BLaER1 (cell line): ENCODE measurements around the gene DDN.

Experiments
- H3K27ac ChIP-seq: shearing (Covaris generic); formaldehyde crosslinking; 2 replicates; pipeline ENCODE4 v1.8.1; 2022
- H3K27me3 ChIP-seq: shearing (Covaris generic); formaldehyde crosslinking; 2 replicates; pipeline ENCODE4 v1.8.1; 2022
- H3K36me3 ChIP-seq: shearing (Covaris generic); formaldehyde crosslinking; 2 replicates; pipeline ENCODE4 v1.8.1; 2022
- H3K4me1 ChIP-seq: shearing (Covaris generic); formaldehyde crosslinking; 2 replicates; pipeline ENCODE4 v1.8.1; 2022
- H3K4me2 ChIP-seq: shearing (Covaris generic); formaldehyde crosslinking; 2 replicates; pipeline ENCODE4 v1.8.1; 2022
- H3K4me3 ChIP-seq: shearing (Covaris generic); formaldehyde crosslinking; 2 replicates; pipeline ENCODE4 v1.8.1; 2022
- H3K9ac ChIP-seq: shearing (Covaris generic); formaldehyde crosslinking; 2 replicates; pipeline ENCODE4 v1.8.1; 2022
- H3K9me3 ChIP-seq: shearing (Covaris generic); formaldehyde crosslinking; 2 replicates; pipeline ENCODE4 v1.8.1; 2022
- H4K20me1 ChIP-seq: shearing (Covaris generic); formaldehyde crosslinking; 2 replicates; pipeline ENCODE4 v1.8.1; 2022
- Cebpa-rat ChIP-seq: shearing (Covaris generic); IDR thresholded peaks from 2 replicates; pipeline ENCODE4 v1.8.1; 2022

Gene DDN

GRCh38 chr12:48957141-48958048 is 41.8 kb downstream of the DDN start, which contains the start of gene ARF3:
Gene ARF3, minus strand, starts transcription at chr12:48957487. Its CDS starts 16,392 bp downstream, at chr12:48941095.
- Histone ChIP-seq H4K20me1 (peaks cover 42% of the 10 kb centered on the region), H3K36me3 (peaks cover 26% of the 10 kb centered on the region), H3K9ac (peak within 1 kb of the TSS; percentile 83), H3K4me1 (peaks cover 38% of the 10 kb centered on the region), H3K4me2 (peak within 1 kb of the TSS; percentile 96), H3K9me3 (no peaks in the 10 kb centered on the region), H3K27me3 (no peaks in the 10 kb centered on the region), H3K4me3 (peak within 1 kb of the TSS; percentile 81), H3K27ac (peak within 1 kb of the TSS; percentile 71)
- TF ChIP-seq Cebpa-rat: no peak

GRCh38 chr12:48956279-48957140 is 42.7 kb downstream of the DDN start:
- Histone ChIP-seq H3K4me3 (peak overlapping the region; percentile 81), H3K4me1 (peaks cover 38% of the 10 kb centered on the region), H3K36me3 (peaks cover 35% of the 10 kb centered on the region), H3K9me3 (no peaks in the 10 kb centered on the region), H4K20me1 (peaks cover 51% of the 10 kb centered on the region), H3K27ac (peak overlapping the region; percentile 71), H3K9ac (peak overlapping the region; percentile 83), H3K27me3 (no peaks in the 10 kb centered on the region), H3K4me2 (peak overlapping the region; percentile 96)
- TF ChIP-seq Cebpa-rat: no peak

- Histone ChIP-seq H3K4me3 (no peak overlapping the region), H3K9me3 (no peaks in the 10 kb centered on the region), H3K4me2 (peak overlapping the region; percentile 96), H3K4me1 (peaks cover 38% of the 10 kb centered on the region), H3K9ac (no peak overlapping the region), H3K27ac (no peak overlapping the region), H3K36me3 (peaks cover 50% of the 10 kb centered on the region), H3K27me3 (no peaks in the 10 kb centered on the region), H4K20me1 (peaks cover 66% of the 10 kb centered on the region)
- no peak for TF ChIP-seq Cebpa-rat
These were observed 44.2 kb downstream of the DDN start for GRCh38 chr12:48954841-48955501.

- H3K9me3 ChIP-seq: no peaks in the 10 kb centered on the region
- no peak for TF ChIP-seq Cebpa-rat
- no peak overlapping the region for H3K4me3 ChIP-seq
- H4K20me1 ChIP-seq: peaks cover 76% of the 10 kb centered on the region
- H3K4me2 ChIP-seq: no peak overlapping the region
- H3K27me3 ChIP-seq: no peaks in the 10 kb centered on the region
- H3K4me1 ChIP-seq: peaks cover 38% of the 10 kb centered on the region
- no peak overlapping the region for H3K27ac ChIP-seq
- H3K9ac ChIP-seq: no peak overlapping the region
- H3K36me3 ChIP-seq: peaks cover 56% of the 10 kb centered on the region
These were observed 45.1 kb downstream of the DDN start for GRCh38 chr12:48954061-48954460.

- Histone ChIP-seq H3K36me3 (peaks cover 70% of the 10 kb centered on the region), H3K9me3 (no peaks in the 10 kb centered on the region), H3K4me3 (no peak overlapping the region), H3K4me2 (no peak overlapping the region), H3K27me3 (no peaks in the 10 kb centered on the region), H4K20me1 (peaks cover 89% of the 10 kb centered on the region), H3K9ac (no peak overlapping the region), H3K27ac (no peak overlapping the region), H3K4me1 (peaks cover 28% of the 10 kb centered on the region)
- no peak for TF ChIP-seq Cebpa-rat
These were observed 46.5 kb downstream of the DDN start for GRCh38 chr12:48952691-48953090.

- H3K9ac ChIP-seq: no peak overlapping the region
- H3K4me3 ChIP-seq: no peak overlapping the region
- H3K4me2 ChIP-seq: no peak overlapping the region
- H3K9me3 ChIP-seq: no peaks in the 10 kb centered on the region
- peaks cover 100% of the 10 kb centered on the region for H4K20me1 ChIP-seq
- H3K27ac ChIP-seq: no peak overlapping the region
- no peaks in the 10 kb centered on the region for H3K4me1 ChIP-seq
- peaks cover 86% of the 10 kb centered on the region for H3K36me3 ChIP-seq
- no peaks in the 10 kb centered on the region for H3K27me3 ChIP-seq
- no peak for TF ChIP-seq Cebpa-rat
These were observed 51.4 kb downstream of the DDN start for GRCh38 chr12:48947727-48948126.

GRCh38 chr12:48946943-48947342 is 52.2 kb downstream of the DDN start:
- H3K27ac ChIP-seq: no peak overlapping the region
- H3K9me3 ChIP-seq: no peaks in the 10 kb centered on the region
- no peaks in the 10 kb centered on the region for H3K4me1 ChIP-seq
- H3K9ac ChIP-seq: no peak overlapping the region
- no peak for TF ChIP-seq Cebpa-rat
- H3K27me3 ChIP-seq: no peaks in the 10 kb centered on the region
- peaks cover 86% of the 10 kb centered on the region for H3K36me3 ChIP-seq
- no peak overlapping the region for H3K4me2 ChIP-seq
- H4K20me1 ChIP-seq: peaks cover 100% of the 10 kb centered on the region
- H3K4me3 ChIP-seq: no peak overlapping the region

- Histone ChIP-seq H3K9me3 (no peaks in the 10 kb centered on the region), H3K4me3 (no peak overlapping the region), H3K4me2 (no peak overlapping the region), H3K4me1 (no peaks in the 10 kb centered on the region), H3K27ac (no peak overlapping the region), H3K9ac (no peak overlapping the region), H3K36me3 (peaks cover 86% of the 10 kb centered on the region), H4K20me1 (peaks cover 100% of the 10 kb centered on the region), H3K27me3 (no peaks in the 10 kb centered on the region)
- TF ChIP-seq Cebpa-rat: no peak
These were observed 53.0 kb downstream of the DDN start for GRCh38 chr12:48946205-48946604.
